ENCODE measurements around the gene SAMD10. TPM values are rescaled to one million over a fixed set of nuclear protein-coding genes. Genes with fewer than 3 reads are reported as not detected.

SAMD10 gene
- total and polyA plus RNA-seq, 2 experiments from 2014 or later: 1.3 TPM

DNA sequence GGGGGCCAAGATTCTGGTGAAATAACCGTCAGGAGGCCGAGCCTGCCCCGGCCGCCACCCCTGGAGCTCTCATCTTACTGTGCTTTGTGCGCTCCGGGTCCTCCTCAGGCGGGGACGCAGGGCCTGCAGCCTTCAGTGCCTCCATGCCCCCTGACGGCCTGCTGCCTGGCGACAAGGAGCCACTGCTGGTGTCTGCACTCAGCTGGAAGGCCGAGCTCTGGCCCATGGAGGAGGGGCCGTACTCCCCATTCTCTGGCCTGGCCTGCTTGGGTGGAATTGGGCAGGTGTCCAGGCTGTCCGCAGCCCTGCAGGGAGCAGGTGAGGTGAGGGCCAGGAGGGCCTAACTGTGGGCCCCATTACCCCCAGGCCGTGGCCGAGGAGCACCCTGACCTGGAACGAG, 15.0 kb downstream of the SAMD10 start:
- Histone ChIP-seq H3K9me3 (ENCODE audit: low read depth) (no peaks in the 10 kb centered on the region), H2AFZ (no peak overlapping the region), H3F3A (ENCODE audit: insufficient read depth) (no peaks in the 10 kb centered on the region), H4K20me1 (ENCODE audit: insufficient read depth) (no peaks in the 10 kb centered on the region), H3K4me3 (no peak overlapping the region), H3K79me2 (ENCODE audit: insufficient read depth) (peaks cover 14% of the 10 kb centered on the region), H3K27me3 (replicated peaks; ENCODE audit: insufficient read depth) (no peaks in the 10 kb centered on the region), H3K4me1 (ENCODE audit: insufficient read depth) (peaks cover 5% of the 10 kb centered on the region), H3K27ac (no peak overlapping the region), H3K9ac (no peak overlapping the region), H3K4me2 (ENCODE audit: unreplicated experiment) (no peak overlapping the region), H3K36me3 (ENCODE audit: low read depth) (no peaks in the 10 kb centered on the region), H3K9me2 (ENCODE audit: insufficient read depth) (no peaks in the 10 kb centered on the region)
- WGBS, 2 experiments (ENCODE audit: low coverage in 1 of 2, low lambda C conversion rate in 2 of 2, missing lambda C conversion rate in 2 of 2): 93 to 94% methylated on average over 15 to 16 of the region's 16 CpGs
- no peak for TF ChIP-seq EZH2 (IDR thresholded peaks at IDR 0.05; ENCODE audit: insufficient read depth, poor library complexity, severe bottlenecking)
- no peak for TF ChIP-seq EZH2phosphoT487 (IDR thresholded peaks at IDR 0.05; ENCODE audit: insufficient read depth, low read depth)
- no peak for DNase-seq
- in situ Hi-C loops (cut with MboI): no loop called here

DNA sequence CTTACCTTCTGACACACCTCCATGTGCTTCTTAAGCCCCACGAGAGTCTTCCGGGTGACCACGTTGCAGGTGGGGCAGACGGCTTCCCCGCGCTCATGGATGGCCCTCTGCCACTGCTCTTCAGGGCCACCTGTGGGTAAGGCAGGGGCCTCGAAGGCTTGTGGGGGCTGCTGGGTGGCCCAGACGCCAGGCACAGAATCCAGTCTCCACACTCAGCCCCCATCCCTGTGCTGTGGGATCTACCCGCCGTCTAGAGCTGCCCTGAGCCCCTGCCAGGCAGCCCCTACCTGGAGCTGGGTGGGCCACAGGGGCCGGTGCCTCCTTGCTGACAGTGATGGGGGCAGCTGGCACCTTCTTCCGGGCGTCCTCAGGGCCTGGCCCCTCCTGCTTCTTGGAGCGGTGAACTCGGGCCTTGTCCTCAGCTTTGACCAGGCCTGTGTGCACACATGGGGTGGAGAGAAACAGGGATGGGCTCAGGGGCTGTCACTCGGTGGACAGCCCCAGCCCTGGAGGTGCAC, 15.6 kb downstream of the SAMD10 start:
- DNase-seq: no peak
- Histone ChIP-seq H4K20me1 (ENCODE audit: insufficient read depth) (no peaks in the 10 kb centered on the region), H3K9me2 (ENCODE audit: insufficient read depth) (no peaks in the 10 kb centered on the region), H3F3A (ENCODE audit: insufficient read depth) (no peaks in the 10 kb centered on the region), H3K9me3 (ENCODE audit: low read depth) (no peaks in the 10 kb centered on the region), H3K9ac (no peak overlapping the region), H2AFZ (no peak overlapping the region), H3K27me3 (replicated peaks; ENCODE audit: insufficient read depth) (no peaks in the 10 kb centered on the region), H3K27ac (no peak overlapping the region), H3K4me1 (ENCODE audit: insufficient read depth) (peaks cover 3% of the 10 kb centered on the region), H3K79me2 (ENCODE audit: insufficient read depth) (peaks cover 9% of the 10 kb centered on the region), H3K36me3 (ENCODE audit: low read depth) (no peaks in the 10 kb centered on the region), H3K4me2 (ENCODE audit: unreplicated experiment) (no peak overlapping the region), H3K4me3 (no peak overlapping the region)
- in situ Hi-C loops (cut with MboI): no loop called here
- WGBS, 2 experiments (ENCODE audit: low coverage in 1 of 2, low lambda C conversion rate in 2 of 2, missing lambda C conversion rate in 2 of 2): 86 to 90% methylated on average over 16 of the region's 16 CpGs
- no peak for TF ChIP-seq EZH2 (IDR thresholded peaks at IDR 0.05; ENCODE audit: insufficient read depth, poor library complexity, severe bottlenecking)
- TF ChIP-seq EZH2phosphoT487 (IDR thresholded peaks at IDR 0.05; ENCODE audit: insufficient read depth, low read depth): no peak

DNA sequence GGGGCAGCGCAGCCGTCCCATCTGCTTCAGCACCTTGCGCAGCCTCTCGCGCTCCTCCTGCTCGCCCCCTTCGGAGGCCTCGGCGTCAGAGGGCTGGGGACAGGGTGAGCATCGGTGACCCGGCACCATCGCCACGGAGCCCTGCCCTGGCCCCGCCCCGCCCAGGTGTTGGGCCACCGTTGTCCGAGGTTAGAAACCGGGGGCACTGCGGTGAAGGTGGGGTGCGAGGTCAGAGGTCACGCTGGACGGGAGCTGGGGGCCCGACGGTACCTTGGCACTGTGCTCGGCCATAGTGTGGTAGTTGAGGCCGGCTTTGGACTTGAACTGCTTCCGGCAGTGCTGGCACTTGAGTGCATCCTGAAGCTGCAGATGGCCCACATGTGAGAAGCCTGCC, 16.1 kb downstream of the SAMD10 start:
- WGBS, 2 experiments (ENCODE audit: low coverage in 1 of 2, low lambda C conversion rate in 2 of 2, missing lambda C conversion rate in 2 of 2): 86 to 93% methylated on average over 19 to 27 of the region's 27 CpGs
- Histone ChIP-seq H3K36me3 (ENCODE audit: low read depth) (no peaks in the 10 kb centered on the region), H3K4me1 (ENCODE audit: insufficient read depth) (no peaks in the 10 kb centered on the region), H3K9ac (no peak overlapping the region), H2AFZ (no peak overlapping the region), H3K79me2 (ENCODE audit: insufficient read depth) (peaks cover 4% of the 10 kb centered on the region; the same call in 1 of the 2 replicates), H3K4me3 (no peak overlapping the region), H3K4me2 (ENCODE audit: unreplicated experiment) (no peak overlapping the region), H3K9me3 (ENCODE audit: low read depth) (no peaks in the 10 kb centered on the region), H3K27me3 (replicated peaks; ENCODE audit: insufficient read depth) (no peaks in the 10 kb centered on the region), H3K9me2 (ENCODE audit: insufficient read depth) (no peaks in the 10 kb centered on the region), H4K20me1 (ENCODE audit: insufficient read depth) (no peaks in the 10 kb centered on the region), H3F3A (ENCODE audit: insufficient read depth) (no peaks in the 10 kb centered on the region), H3K27ac (no peak overlapping the region)
- in situ Hi-C loops (cut with MboI): no loop called here
- DNase-seq: no peak
- TF ChIP-seq EZH2 (IDR thresholded peaks at IDR 0.05; ENCODE audit: insufficient read depth, poor library complexity, severe bottlenecking) (no peak), EZH2phosphoT487 (IDR thresholded peaks at IDR 0.05; ENCODE audit: insufficient read depth, low read depth) (no peak)

DNA sequence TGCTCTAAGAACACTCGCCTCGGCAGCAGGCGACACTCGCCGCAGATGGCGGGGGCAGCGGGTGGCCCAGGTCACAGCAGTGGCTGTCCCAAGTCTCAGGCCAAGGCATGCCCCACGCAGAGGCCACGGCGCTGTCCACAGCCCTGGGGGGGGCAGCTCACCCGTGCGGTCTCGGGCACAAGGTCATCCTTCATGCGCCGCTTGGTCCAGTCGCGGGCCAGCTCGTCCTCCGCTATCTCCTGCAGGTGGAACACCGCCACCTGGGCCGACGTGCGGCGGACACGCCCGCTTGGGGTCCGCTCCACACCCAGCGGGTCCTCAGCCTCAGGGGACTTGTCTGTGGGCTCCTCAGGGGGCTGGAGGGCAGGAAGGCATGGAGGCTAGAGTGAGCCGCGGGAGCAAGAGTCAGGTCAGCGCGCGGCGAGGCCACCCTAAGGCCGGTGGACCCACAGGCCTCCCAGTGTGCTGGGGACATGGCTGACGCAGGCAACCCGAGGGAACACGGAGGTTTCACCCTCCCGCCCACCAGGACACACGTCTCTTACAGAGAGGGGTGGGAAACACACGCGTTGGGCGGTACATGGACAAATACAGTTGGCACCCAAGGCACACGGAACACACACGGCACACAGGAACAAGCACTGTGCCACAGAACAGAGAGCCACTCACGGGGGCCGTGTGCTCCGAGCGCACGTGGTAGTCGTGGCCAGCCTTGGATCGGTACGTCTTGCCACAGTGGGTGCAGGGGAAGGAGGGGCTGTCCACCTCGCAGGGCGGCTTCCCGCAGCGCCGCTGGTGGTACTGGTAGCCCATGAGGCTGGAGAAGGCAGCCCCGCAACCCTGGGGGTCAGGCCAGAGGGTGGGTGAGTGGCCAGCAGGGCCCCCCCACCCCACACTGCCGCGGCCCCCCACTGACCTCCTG, 16.8 kb downstream of the SAMD10 start:
- Histone ChIP-seq H3K4me1 (ENCODE audit: insufficient read depth) (peaks cover 3% of the 10 kb centered on the region), H3K36me3 (ENCODE audit: low read depth) (no peaks in the 10 kb centered on the region), H3K9ac (no peak overlapping the region), H3K27ac (no peak overlapping the region), H3K9me2 (ENCODE audit: insufficient read depth) (no peaks in the 10 kb centered on the region), H4K20me1 (ENCODE audit: insufficient read depth) (no peaks in the 10 kb centered on the region), H2AFZ (no peak overlapping the region), H3K9me3 (ENCODE audit: low read depth) (no peaks in the 10 kb centered on the region), H3K4me2 (ENCODE audit: unreplicated experiment) (no peak overlapping the region), H3K4me3 (no peak overlapping the region), H3K79me2 (ENCODE audit: insufficient read depth) (no peaks in the 10 kb centered on the region), H3F3A (ENCODE audit: insufficient read depth) (no peaks in the 10 kb centered on the region), H3K27me3 (replicated peaks; ENCODE audit: insufficient read depth) (no peaks in the 10 kb centered on the region)
- in situ Hi-C loops (cut with MboI): no loop called here
- TF ChIP-seq EZH2 (IDR thresholded peaks at IDR 0.05; ENCODE audit: insufficient read depth, poor library complexity, severe bottlenecking) (no peak), EZH2phosphoT487 (IDR thresholded peaks at IDR 0.05; ENCODE audit: insufficient read depth, low read depth) (no peak)
- 95 to 98% methylated on average over 46 to 59 of the region's 61 CpGs for WGBS, 2 experiments (ENCODE audit: low coverage in 1 of 2, low lambda C conversion rate in 2 of 2, missing lambda C conversion rate in 2 of 2)
- no peak for DNase-seq

All from GM23248 (cell line).